GM11168 (cell line): Measurements from ENCODE around the gene TMC3.

Source experiments
- in situ Hi-C: fragments of 300-500 bp; cut with MboI; formaldehyde crosslinking; loops from one replicate; pipeline ENCODE4 v1.12.0; 2022; ENCODE audit warnings: low sequenced_read_pairs; ENCODE audit not compliant: unreplicated experiment

Gene TMC3

DNA sequence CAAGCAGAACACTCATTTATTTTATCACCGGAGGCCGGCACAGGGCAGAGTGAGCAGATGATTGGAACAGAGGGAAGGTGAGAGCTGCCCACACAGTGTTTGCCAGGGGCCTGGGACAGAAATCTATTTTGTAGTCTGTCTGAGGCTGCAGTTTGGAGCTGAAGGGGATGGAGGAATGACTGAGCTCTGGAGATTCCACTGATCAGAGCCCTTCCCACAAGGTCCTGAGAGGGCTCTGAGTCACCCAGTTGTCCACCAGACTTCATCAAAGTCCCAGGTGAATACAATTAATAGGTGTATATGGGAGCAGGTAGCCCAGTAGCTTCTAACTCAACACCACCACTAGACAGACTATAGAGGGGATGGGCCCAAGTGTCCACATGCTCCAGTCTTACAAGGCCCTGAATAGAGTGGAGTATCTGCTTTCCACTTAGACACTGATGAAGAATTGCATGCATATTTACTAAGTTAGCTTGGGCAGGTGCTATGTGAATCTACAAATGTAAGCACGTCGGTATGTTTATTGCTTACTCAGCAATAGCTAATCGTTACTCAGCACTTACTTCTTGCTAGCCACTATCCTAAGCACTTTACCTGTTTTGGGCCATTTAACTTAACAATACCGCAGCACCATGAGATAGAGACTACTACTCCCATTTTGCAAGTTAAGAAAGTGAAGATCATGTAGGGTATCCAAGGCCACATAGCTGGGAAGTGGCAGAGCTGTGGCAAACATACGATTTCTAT lies 47.4 kb downstream of the TMC3 start:
- in situ Hi-C loops, result no loop called here

DNA sequence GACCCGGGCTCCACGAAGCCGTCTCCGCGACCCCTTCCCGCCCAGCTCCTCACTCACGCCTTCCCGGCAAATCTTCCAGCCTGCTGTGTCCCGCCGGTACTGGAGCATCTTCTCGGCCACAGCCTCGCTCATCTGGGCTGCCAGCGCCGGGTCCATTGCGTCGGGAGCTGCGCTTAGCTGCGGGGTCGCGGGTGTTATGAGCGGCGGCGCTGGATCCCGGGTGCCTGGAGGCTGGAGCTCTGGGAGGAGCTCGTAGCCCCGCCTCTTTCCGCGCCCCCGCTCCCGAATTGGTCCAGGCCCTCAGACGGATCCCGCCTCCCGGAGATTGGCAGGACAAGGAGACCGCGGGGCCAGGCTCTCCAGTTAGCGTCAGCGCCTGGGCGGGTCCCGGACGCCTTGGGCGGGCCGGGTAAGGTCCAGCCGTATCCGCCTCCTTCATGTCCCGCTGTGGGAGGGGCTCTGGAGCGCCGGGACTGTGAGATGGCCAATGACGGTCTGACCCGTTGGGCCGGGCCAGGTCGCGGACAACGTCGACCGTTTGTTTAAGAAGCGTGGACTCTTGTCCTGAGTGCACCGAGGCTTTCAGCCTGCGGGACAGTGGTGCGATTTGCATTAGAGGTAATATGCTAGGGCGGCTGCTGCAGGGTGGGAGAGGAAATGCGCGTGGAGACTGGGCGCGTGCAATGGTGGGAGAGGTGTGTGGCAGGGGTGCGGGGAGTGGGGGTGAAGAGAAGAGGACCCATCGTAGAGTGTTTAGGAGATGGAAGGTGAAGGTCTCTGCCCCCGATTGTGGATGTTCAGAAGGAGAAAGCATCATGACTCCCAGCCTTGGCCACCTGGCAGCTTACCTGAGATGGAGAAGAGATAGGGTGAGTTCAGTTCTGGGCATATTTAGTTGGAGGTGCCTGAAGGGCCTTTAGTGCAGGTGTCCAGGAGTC lies 49.8 kb downstream of the TMC3 start, which contains the start of gene STARD5:
TSS of gene STARD5 (minus strand) at position 198 of the 938 bp plus-strand sequence. CDS start at position 156, 42 bp downstream.
- in situ Hi-C loops, result no loop called here

DNA sequence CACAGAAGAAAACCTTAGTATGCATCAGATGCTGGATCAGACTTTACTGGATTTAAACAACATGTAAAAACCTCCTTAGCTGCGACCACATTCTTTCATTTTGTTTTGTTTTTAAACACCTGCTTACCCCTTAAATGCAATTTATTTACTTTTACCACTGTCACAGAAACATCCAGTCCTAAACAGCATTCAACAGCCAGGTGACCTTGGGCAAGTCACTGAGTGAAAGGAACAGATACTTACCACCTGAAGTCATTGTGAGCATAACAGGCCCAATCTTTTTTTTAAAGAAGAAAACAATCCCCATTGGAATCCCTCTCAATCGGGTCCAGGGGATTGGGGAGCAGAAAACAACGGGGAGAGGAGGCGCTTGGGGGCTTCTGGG lies 50.5 kb downstream of the TMC3 start:
- in situ Hi-C loops, result no loop called here

- in situ Hi-C loops, result no loop called here
Observed at GRCh38 chr15:81322676-81323253, 51.2 kb downstream of the TMC3 start.

GRCh38 chr15:81321667-81322066 lies 52.3 kb downstream of the TMC3 start:
- in situ Hi-C loops, result no loop called here

GRCh38 chr15:81317642-81318017 lies 56.4 kb downstream of the TMC3 start:
- in situ Hi-C loops, result no loop called here

DNA sequence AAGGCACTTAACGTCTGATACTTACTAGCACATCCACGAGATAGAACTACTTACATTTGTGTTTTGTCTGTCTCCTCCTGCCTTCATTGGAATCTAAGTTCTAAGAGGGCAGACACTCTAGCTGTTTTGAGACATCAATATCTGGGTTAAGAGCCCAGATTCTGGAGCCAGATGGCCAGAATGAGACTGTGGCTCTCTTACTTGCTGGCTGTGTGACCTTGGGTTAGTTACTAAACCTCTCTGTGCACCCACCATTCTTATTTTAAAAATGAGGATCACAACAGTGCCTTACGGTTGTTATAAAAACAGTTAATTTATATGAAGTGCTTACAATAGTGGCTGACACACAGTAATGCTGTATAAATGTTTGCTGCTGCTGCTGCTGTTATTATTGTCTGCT lies 57.7 kb downstream of the TMC3 start:
- in situ Hi-C loops, result no loop called here

DNA sequence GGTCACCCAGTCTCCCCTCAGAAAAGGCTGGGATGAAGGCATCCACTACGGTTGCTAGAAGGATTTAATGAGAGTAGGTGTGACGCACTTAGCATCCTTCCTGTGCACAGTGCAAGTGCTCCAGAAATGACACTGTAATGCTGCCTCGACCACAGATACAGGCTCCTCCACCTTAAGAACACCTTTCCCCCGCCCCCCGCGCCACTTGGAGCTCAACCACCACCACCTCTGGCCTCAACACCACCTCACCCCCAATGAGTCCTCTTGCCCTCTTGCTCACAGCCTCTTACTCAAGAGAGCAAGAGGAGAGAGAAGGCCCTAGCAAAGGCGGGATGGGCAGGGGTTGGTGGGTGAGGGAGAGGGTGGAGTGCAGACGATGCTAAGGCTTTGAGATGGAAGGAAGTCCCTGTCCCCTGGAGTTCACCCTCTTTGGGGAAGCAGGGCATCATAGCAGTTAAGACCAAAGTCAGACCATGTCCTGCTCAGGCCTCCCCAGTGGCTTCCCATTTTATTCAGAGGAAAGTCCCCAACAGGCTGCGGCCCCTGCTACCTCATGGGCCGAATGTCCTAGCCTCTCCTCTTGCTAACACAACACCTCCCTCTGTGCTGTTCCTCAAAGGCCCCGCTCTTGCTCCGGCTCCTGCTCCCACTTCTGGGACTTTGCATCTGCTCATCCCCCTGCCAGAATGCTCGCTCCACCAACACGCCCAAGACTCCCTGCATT lies 58.4 kb downstream of the TMC3 start:
- in situ Hi-C loops, result no loop called here

GRCh38 chr15:81314378-81314777 lies 59.6 kb downstream of the TMC3 start:
- in situ Hi-C loops, result loop anchor here (5.0 kb wide), 1 partner anchor 37 kb away; no protein-coding TSS in a partner anchor

DNA sequence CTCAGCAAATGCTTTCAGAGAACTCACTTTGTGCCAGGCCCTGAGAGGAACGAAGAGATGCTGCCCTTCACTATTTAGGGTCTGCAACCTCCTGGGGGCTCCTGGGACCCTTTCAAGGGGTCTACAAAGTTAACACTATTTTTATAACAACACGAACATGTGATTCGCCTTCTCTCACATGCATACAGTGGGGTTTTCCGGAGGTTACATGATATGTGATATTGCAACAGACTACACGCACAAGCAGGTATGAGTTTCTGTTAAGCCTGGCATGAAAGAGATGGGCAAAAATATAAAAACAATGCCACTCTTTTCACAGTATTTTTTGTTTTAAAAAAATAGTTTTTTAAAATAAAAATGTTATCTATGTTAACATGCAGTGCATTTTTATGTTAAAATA lies 60.3 kb downstream of the TMC3 start:
- in situ Hi-C loops, result loop anchor here (5.0 kb wide), 1 partner anchor 36 kb away; no protein-coding TSS in a partner anchor

GRCh38 chr15:81312790-81313543 lies 61.0 kb downstream of the TMC3 start:
- in situ Hi-C loops, result loop anchor here (5.0 kb wide), 1 partner anchor 36 kb away; no protein-coding TSS in a partner anchor

DNA sequence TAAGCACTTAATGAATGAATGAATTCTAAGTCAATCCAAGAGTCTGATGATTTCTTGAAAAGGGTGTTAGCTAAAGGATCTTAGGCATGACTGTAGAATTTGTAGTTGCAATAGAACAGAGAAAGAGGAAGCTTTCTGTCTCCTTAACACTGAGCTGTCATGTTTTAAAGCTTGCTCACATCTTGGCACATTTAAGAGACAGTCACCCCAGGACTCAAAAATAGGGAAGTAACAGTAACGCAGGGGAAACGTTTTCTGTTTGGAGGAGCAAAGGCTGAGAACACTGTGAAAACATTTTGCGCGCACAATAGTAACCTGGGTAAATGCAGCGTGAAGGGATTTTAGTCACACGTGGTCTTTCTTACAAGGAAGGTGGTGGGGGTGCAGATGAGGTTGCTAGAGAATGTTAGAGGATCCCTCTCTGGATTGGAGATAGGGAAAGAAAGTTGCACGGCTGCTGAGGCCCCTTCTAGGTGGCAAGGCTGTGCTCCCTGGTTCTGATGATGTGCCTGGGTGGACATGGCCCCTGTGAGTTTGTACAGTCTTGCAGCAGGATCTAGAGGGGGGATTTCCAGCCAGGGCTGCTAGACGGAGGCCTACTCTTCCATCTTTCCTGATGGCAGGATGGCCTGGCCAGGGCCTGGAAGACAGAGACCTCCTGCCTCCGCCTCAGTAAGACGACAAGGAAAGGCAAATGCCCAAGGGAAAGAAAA lies 62.1 kb downstream of the TMC3 start:
- in situ Hi-C loops, result loop anchor here (5.0 kb wide), 1 partner anchor 35 kb away; no protein-coding TSS in a partner anchor

- in situ Hi-C loops, result loop anchor here (5.0 kb wide), 1 partner anchor 33 kb away; no protein-coding TSS in a partner anchor
Observed at GRCh38 chr15:81310480-81310879, 63.5 kb downstream of the TMC3 start.

DNA sequence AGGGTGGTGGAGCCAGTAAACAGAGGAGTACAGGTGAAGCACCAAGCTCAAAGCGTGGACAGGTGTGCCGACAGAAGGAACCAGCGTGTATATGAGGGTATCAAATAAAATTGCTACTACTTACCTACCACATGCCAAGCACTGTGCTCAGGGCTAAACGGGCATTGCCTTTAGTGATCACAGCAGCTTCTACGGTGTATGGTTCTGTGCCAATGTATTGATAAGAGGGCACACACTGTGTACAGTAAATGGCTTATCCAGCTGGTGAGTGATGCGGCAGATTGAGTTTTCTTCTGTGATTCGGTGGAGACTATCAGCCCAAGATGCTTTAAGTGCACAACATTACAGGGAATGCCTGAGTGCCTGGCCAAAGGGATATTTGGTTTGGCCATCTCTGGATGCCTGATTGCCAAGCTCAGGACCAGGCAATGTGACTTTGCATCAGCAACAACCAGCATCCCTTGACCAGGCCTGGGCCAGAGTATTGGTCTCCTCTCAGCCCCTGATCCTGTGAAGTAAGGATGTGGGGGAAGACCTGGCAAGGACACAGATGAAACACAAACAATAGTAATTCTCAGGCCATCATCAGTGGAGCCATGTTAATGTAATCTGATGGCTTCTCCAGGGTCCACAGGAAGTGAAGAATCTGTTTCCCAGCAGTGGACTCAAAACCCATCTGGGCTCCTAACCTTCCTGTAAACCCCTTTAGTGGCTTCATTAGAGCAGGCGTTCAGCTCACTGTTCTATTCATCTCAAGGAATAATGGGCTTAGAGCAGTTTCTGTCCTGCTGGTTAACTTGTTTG lies 64.2 kb downstream of the TMC3 start:
- in situ Hi-C loops, result loop anchor here (5.0 kb wide), 1 partner anchor 33 kb away; no protein-coding TSS in a partner anchor

GRCh38 chr15:81308260-81308659 lies 65.8 kb downstream of the TMC3 start:
- in situ Hi-C loops, result no loop called here

- in situ Hi-C loops, result no loop called here
Observed at GRCh38 chr15:81304226-81304625, 69.8 kb downstream of the TMC3 start.

GRCh38 chr15:81303244-81304225 lies 70.5 kb downstream of the TMC3 start:
- in situ Hi-C loops, result no loop called here
